HG02938 (cell line): ENCODE measurements around the gene DNASE1L1.

Source experiments
- ATAC-seq: cut with Tn5 transposase; IDR thresholded peaks from one replicate; pipeline ENCODE4 v1.9.1; 2021; ENCODE audit warnings: mild to moderate bottlenecking, moderate library complexity; ENCODE audit not compliant: unreplicated experiment

The DNASE1L1 gene

DNA sequence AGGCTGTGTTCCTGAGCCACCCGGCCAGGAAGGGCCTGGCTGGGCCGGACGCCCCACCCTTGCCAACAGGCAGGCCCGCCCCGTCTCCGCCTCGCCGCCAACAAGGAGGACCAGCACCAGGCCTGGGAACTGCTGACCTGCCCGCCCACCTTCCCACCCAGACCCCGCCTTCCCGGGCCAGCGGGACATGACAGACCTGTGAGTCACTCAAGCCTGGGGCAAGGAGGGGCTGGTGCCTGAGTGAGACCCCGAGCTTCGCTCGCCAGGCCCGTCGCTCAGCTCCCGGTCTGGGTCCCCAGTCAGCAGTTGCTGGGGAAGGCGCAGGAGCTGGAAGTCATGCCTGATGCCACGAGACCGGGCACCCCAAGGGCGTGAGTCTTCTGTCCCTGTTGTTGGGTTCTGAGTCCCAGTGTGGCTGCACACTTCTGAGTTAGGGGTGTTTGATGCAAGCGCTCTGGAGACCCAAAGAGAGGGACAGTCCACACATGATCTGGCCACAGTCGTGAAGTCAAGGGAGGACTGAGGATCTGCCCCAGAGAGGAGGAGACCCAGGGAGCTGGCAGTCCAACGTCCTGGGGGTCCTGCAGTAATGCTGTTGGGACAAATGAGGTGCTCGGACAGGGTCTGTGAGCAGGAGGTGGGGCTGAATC lies at the start of gene DNASE1L1:
DNASE1L1 (minus strand) TSS at position 33 of the 650 bp plus-strand sequence. CDS start 3,686 bp downstream, outside the sequence.
- no peak for ATAC-seq

- ATAC-seq: no peak
Measured at GRCh38 chrX:154458116-154458953, 49.3 kb upstream of the DNASE1L1 start, which contains the start of gene PLXNA3. TSS of gene PLXNA3 (plus strand) at chrX:154458281. CDS start at chrX:154460184, 1,903 bp downstream.

DNA sequence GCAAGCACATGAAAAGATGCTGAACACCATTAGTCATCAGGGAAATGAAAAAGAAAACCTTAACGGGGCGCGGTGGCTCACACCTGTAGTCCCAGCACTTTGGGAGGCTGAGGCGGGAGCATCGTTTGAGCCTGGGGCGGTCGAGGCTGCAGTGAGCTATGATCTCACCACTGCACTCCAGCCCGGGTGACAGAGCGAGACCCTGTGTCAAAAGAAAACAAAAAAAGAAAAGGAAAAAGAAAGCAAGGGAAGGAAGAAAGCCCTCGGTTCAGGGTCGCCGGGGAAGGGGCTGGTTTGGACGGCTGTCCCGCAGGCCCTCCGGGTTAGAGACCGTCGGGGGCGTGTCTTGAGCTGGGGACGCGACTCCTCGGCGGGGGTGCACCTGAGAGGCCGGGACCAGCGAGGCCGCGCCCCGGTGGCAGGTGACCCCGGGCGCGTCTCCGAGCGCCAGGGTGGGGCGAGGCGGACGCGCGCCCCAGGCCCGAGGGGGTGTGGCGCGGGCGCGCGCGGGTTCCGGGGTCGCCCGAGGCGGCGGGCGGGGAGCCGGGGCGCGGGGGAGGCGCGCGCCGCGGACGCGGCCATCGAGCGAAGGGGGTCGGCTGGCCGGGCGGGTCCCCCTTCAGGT lies 48.5 kb upstream of the DNASE1L1 start:
- no peak for ATAC-seq

GRCh38 chrX:154452823-154453222 lies 43.8 kb upstream of the DNASE1L1 start:
- no peak for ATAC-seq

DNA sequence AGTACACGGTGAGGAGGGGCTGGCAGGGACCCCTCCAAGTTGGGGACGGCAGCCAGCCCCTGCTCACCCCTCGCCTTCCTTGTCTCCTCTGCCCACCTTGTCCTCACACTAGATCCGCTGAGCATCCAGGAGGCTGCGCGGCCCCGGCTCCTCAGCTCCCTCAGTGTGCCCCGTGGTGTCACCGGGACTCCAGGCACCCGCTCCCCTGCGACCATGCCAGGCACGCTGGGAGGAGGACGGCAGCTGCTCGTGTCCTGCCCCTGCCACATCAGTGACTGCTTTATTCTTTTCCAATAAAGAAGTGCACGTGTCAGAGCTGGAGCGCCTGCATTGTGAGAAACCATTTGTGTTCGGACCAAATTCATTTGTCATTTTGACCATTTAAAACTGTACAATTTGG lies 41.3 kb upstream of the DNASE1L1 start:
- no peak for ATAC-seq

- no peak for ATAC-seq
Measured at GRCh38 chrX:154449618-154450017, 40.6 kb upstream of the DNASE1L1 start.

GRCh38 chrX:154448484-154448883 lies 39.4 kb upstream of the DNASE1L1 start:
- no peak for ATAC-seq

DNA sequence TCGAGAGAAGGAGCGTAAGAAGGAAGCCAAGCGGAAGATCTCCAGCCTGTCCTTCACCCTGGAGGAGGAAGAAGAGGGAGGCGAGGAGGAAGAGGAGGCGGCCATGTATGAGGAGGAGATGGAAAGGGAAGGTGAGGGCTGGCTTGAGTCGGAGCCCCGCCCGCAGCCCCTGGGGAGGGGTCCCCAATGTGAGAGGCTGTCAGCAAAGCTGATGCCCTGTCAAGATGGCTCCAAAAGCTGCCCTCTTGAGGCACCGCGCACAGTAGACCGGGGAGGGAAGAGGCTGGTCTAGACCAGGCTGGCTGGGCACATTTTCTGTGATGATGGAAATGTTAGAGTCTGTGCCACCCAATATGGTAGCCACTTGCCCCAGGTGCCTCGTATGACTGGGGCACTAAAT lies 37.4 kb upstream of the DNASE1L1 start:
- ATAC-seq: no peak

GRCh38 chrX:154445776-154446175 lies 36.7 kb upstream of the DNASE1L1 start:
- ATAC-seq: no peak

DNA sequence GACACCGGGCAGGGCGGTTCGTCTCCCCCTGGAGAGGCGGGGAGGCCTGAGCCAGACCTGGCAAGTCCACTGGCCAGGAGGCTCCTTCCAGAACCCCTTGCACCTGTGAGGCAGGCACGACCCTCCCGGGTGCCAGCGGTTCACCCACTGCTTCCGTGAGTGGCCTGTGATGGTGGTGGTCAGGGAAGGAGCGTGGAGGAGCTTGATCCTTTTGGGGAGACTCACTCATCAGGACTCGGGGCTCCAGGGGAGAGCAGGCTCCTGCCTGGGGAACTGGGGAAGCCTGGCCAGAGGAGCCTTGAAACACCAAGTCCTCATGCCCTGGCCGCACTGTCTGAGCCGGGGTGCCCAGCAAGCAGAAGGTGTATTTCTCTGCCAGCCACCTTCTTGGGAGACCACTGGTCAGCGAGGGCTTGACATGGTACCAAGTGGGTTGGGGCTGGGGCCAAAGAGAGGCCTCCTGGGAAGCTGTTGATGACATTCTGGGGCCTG lies 35.7 kb upstream of the DNASE1L1 start:
- no peak for ATAC-seq

DNA sequence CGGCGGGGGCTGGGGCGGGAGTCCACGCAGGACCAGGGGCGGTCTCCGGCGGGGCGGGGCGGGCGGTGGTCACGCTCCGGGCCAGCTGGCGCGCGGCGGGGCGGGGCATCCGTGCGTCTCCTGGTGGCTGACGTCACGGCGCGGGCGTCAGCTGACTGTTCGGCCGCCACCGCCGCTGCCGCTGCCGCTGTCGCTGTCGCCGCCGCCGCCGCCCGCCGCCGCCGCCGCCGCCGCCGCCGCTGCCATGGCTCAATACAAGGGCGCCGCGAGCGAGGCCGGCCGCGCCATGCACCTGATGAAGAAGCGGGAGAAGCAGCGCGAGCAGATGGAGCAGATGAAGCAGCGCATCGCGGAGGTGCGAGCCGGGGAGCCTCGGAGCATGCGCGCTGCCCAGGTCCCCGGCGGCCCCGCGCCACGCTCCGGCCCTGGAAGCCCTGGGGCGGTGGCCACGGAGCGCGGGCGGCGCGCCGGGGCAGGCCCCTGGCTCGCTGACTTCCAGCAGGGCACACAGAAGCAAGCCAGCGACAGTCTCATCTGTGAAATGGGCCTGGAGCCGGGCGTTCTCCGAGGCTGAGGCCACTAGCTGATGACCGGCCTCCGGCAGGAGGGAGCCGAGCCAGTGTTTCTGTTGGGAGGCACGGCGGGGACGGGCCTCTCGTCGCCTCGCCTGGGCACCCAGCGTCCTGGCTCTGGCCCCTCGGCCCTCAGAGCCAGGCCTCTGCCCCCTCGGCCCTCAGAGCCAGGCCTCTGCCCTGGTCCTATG lies 35.1 kb upstream of the DNASE1L1 start, which contains the start of gene FAM50A:
FAM50A (plus strand) TSS at position 150 of the 763 bp plus-strand sequence; CDS start at position 245, 95 bp downstream.
- peak; percentile 65 for ATAC-seq

GRCh38 chrX:154443479-154443910 lies 34.4 kb upstream of the DNASE1L1 start:
- ATAC-seq: no peak

GRCh38 chrX:154441984-154442707 lies 33.1 kb upstream of the DNASE1L1 start:
- ATAC-seq: no peak

- no peak for ATAC-seq
Measured at GRCh38 chrX:154441564-154441963, 32.5 kb upstream of the DNASE1L1 start.

DNA sequence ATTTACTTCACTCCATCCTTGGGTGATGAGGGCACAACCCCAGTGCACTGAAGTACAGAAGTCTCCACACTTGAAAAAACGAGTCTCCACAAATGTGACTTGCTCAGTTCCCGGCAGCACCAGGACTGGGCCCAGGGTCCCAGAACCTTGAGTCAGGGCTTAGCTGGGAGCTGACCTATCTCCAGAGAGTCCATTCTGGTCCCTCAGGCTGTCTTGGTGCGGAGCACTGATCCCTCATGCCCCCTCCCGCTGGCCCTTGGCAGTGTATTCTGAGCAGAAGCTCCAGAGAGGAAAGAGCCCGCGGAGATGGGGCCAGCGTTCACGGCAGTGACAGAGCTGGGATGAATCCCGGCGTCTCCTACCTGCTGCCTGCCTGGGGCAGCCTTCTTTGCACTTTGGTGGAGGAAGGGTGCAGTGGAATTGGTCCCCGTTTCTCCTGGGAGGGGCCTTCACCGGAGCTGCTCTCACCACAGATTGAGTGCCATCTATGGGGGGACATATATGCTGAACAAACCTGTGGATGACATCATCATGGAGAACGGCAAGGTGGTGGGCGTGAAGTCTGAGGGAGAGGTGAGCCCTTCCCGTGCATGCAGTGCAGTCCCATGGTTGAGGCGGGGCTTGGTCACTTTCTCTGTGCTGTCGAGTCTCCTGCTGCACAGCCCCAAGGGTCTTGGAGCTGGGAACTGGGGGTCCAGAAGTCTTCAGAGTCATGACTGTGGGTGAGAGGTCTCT lies 31.7 kb upstream of the DNASE1L1 start:
- no peak for ATAC-seq

- no peak for ATAC-seq
Measured at GRCh38 chrX:154439841-154440240, 30.8 kb upstream of the DNASE1L1 start.

DNA sequence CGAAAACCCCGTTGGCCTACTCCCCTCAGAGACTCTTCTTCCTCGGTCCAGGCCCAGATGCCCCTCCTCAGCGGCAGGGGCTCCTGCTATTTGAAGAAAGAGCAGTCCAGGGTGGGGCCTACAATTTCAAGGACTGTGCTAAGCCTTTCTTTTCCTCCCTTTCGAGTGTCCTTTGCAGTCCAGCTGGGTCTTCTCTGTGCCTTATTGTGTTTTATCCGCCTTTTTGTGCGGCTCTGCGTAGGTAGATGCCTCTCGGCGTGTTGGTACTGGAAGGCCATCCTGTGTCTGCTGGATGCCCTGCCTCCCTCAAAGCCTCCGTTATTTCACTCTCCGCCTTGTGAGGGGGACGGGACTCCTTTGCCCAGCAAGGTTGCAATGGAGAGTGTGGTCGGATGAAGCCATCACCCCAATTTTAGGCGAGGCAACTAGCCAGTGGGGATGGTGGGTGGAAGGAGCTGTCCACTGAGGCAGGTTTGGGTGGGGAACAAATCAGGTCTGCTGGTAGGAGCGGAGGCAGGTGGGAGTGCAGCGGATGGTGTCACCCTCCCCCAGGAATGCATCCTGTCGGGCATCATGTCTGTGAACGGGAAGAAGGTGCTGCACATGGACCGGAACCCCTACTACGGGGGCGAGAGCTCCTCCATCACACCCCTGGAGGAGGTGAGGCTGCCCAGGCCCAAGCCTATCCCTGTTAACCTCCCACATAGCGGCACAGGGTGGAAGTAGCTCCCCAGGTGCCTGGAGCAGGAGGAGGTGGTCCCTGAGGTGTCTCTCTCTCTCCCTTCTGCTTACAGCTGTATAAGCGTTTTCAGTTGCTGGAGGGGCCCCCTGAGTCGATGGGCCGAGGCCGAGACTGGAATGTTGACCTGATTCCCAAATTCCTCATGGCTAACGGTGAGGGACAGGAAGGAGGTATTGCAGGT lies 29.2 kb upstream of the DNASE1L1 start:
- ATAC-seq: no peak
